ENCODE measurements around the gene ERC2.

GRCh38 chr3:55876560-55876959 is 591.7 kb downstream of the ERC2 start:
- TF ChIP-seq CTCF (IDR thresholded peaks at IDR 0.05) (no peak), POLR2A (IDR thresholded peaks at IDR 0.05) (no peak), POLR2AphosphoS5 (IDR thresholded peaks at IDR 0.05) (no peak)
